SK-N-SH (cell line): ENCODE results near the gene OR12D1.

Source experiments
- CTCF ChIP-seq: fragments of 200-600 bp; sonication (generic); IDR thresholded peaks from 2 replicates; pipeline ENCODE4 v1.6.1; 2017; ENCODE audit warnings: antibody characterized with exemption, mild to moderate bottlenecking, moderate library complexity
- REST ChIP-seq: IDR thresholded peaks from 2 replicates; pipeline ENCODE4 v1.6.1; 2012; ENCODE audit warnings: mild to moderate bottlenecking, low read depth, low read length, moderate library complexity
- ZBTB33 ChIP-seq: IDR thresholded peaks from 2 replicates; pipeline ENCODE4 v1.4.0; 2012; ENCODE audit warnings: low read depth, borderline replicate concordance

GRCh38 chr6:29442719-29443118 lies 28.0 kb downstream of the OR12D1 start:
- TF ChIP-seq REST: no peak
- no peak for TF ChIP-seq CTCF
- TF ChIP-seq ZBTB33: no peak
